Measurements from ENCODE around the gene CALB2.
A peak's percentile ranks its signal among the peaks of the same experiment; 100 is the strongest.

CALB2 gene

DNA sequence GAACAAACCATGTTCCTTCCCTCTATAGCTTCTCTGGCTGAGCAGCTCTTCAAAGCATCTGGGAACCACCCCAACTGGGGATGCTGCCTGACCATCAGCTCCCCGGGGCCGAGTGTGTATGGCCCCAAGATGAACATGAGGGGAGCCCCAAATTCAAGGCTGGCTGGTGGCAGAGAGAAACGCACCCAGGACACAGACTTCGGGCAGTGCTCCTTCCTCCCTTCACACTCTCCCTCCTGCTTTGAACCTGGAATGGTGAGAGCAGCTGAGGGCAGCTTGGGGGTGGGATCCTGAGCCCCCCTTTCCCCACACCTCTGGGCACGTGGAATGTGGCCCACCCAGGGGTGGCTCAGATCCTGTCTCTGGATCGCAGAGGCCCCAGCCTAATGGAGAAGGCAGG lies 66.1 kb downstream of the CALB2 start:
- TF ChIP-seq CTCF (conservative IDR thresholded peaks at IDR 0.05; ENCODE audit: low read length) = no peak
- DNase-seq (ENCODE audit: low read depth) = no peak
- H3K4me3 ChIP-seq (ENCODE audit: low read length) = no peak overlapping the region

DNA sequence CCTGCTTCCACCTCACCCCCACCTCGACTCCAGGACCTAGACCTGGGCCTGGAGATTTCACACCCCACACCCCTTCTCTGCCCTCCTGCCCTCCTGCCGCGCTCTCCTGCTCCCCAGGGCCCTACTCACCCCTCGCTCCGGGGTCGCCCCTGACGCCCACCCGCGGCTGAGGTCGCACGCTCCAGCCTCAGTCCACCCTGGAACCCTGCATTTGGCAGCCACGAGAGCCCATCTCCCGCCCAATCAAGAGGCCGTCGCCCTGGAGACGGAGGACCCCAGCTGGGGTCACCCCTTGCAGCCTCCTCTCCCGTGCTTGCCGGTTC lies 67.2 kb downstream of the CALB2 start:
- no peak for TF ChIP-seq CTCF (conservative IDR thresholded peaks at IDR 0.05; ENCODE audit: low read length)
- DNase-seq (ENCODE audit: low read depth) = no peak
- H3K4me3 ChIP-seq (ENCODE audit: low read length) = no peak overlapping the region

DNA sequence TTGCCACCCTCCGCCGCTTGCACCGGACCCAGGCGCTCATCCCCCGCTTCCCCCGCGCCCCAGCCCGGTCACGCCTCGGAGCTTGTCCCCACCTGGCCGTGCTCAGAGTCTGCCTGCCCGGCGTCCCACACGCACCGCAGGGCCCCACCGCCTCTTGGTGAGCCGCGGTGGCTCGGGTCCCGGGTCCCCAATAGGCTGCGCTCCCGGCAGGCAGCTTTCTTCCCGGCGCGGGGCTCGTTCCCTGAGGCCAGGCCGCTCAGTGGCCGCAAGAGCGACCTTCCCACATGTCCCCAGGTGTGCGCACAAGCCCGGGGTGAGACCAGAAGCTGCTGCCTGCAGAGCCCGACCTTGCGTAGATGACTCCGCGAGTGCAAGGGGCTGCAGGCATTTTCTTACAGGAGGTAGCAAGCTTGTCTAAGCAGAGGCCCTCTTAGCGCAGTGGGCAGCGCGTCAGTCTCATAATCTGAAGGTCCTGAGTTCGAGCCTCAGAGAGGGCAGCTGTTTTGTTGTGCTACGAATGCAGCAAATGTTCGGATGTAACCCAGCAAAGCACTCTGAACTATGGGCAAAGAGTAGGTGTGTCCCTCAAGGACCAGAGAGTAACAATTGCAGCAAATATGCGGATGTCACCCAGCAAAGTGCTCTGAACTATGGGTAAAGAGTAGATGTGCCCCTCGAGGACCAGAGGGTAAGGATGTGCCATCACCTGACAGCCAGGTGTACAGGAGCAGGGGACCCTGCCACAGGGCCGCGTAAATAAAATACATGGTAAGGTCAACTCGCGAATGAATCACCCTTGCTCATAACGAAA lies 67.8 kb downstream of the CALB2 start:
- TF ChIP-seq CTCF (conservative IDR thresholded peaks at IDR 0.05; ENCODE audit: low read length) = no peak
- no peak overlapping the region; the same call in 1 of the 2 replicates for H3K4me3 ChIP-seq (ENCODE audit: low read length)
- DNase-seq (ENCODE audit: low read depth) = peak; percentile 75

DNA sequence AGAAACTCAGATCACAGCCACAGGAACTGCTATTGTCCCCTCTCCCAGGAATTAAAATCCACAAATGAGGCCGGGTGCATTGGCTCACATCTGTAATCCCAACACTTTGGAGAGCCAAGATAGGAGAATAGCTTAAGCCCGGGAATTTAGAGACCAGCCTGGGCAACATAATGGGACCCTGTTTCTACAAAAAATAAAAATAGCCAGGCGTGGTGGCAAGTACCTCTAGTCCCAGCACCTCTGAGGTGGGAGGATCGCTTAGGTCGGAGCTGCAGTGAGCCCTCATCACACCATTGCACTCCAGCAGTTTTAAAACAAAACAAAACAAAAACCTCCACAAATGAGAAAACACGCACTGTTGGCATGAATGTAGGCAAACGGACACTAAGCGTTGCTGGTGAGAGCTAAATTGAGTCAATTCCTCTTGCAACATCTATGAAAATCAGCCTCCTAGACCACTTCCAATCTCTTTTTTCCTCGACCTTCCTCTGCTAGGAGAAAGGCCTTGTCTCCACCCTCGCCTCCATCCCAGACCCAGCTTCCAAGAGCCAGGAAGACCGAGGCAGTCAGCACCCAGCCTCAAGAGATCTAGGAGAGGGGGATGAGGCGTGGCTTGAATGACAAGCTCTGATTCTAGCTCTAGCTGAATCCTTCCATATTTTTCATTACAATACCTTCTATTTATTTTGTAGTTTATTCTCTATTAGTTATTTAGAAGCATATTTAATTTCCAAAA lies 68.5 kb downstream of the CALB2 start:
- DNase-seq (ENCODE audit: low read depth) = no peak
- H3K4me3 ChIP-seq (ENCODE audit: low read length) = no peak overlapping the region
- no peak for TF ChIP-seq CTCF (conservative IDR thresholded peaks at IDR 0.05; ENCODE audit: low read length)

DNA sequence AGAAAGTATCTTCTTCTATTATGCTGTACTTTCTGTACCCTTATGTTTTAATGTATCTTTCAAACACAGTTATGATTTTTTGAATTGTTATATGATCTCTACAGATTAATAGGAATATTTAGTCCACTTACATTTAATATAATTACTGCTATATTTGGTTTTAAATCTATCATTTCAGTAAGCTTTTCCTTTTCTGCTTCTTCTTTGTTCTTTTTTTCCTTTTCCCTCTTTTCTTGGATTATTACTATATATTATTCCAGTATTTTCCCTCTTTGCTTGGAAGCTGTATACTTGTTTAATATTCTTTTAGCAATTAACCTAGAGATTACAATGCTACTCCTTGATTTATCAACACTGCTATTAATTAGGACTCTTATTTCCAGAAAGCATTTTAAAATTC lies 69.9 kb downstream of the CALB2 start:
- no peak overlapping the region for H3K4me3 ChIP-seq (ENCODE audit: low read length)
- no peak for TF ChIP-seq CTCF (conservative IDR thresholded peaks at IDR 0.05; ENCODE audit: low read length)
- no peak for DNase-seq (ENCODE audit: low read depth)

DNA sequence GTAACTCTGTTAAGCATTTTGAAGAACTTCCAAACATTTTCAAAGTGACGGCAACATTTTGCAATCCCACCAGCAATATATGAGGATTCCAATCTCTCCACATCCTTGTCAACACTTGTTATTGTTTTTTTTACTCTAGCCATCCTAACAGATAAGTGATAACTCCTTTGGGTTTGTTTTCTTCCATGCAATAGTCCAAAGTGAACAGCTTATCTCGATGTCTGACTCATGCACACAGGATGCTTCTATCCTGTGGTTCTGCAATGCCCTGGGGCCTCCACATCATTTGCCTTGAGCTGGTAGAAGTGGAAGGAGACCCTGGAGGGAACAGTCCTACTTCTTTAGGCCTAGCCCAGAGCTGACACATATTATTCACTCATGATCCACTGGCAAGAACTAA lies 70.4 kb downstream of the CALB2 start:
- DNase-seq (ENCODE audit: low read depth) = no peak
- H3K4me3 ChIP-seq (ENCODE audit: low read length) = no peak overlapping the region
- no peak for TF ChIP-seq CTCF (conservative IDR thresholded peaks at IDR 0.05; ENCODE audit: low read length)

- no peak for DNase-seq (ENCODE audit: low read depth)
- no peak for TF ChIP-seq CTCF (conservative IDR thresholded peaks at IDR 0.05; ENCODE audit: low read length)
- no peak overlapping the region for H3K4me3 ChIP-seq (ENCODE audit: low read length)
Observed at GRCh38 chr16:71429581-71429980, 71.1 kb downstream of the CALB2 start.
